GM19324 (cell line): ENCODE results near the gene DNAH2.

Source experiments
- ATAC-seq: cut with Tn5 transposase; IDR thresholded peaks from one replicate; pipeline ENCODE4 v1.9.1; 2021; ENCODE audit warnings: mild to moderate bottlenecking, moderate library complexity; ENCODE audit not compliant: unreplicated experiment, low FRiP score

The DNAH2 gene

GRCh38 chr17:7721612-7722011 lies 4.1 kb downstream of the DNAH2 start:
- no peak for ATAC-seq

- ATAC-seq: no peak
These were observed 10.3 kb downstream of the DNAH2 start for GRCh38 chr17:7727886-7728285.

GRCh38 chr17:7729816-7730215 lies 12.3 kb downstream of the DNAH2 start:
- no peak for ATAC-seq

- no peak for ATAC-seq
These were observed 15.5 kb downstream of the DNAH2 start for GRCh38 chr17:7732981-7733539.

GRCh38 chr17:7737601-7738000 lies 20.1 kb downstream of the DNAH2 start:
- no peak for ATAC-seq

- ATAC-seq: no peak
These were observed 22.2 kb downstream of the DNAH2 start for GRCh38 chr17:7739746-7740145.

- no peak for ATAC-seq
These were observed 23.0 kb downstream of the DNAH2 start for GRCh38 chr17:7740481-7741001.

GRCh38 chr17:7742729-7743128 lies 25.2 kb downstream of the DNAH2 start:
- ATAC-seq: no peak

GRCh38 chr17:7744416-7744815 lies 26.9 kb downstream of the DNAH2 start:
- no peak for ATAC-seq

GRCh38 chr17:7745748-7746470 lies 28.4 kb downstream of the DNAH2 start:
- ATAC-seq: no peak

GRCh38 chr17:7747635-7748071 lies 30.1 kb downstream of the DNAH2 start:
- no peak for ATAC-seq

GRCh38 chr17:7748076-7748775 lies 30.7 kb downstream of the DNAH2 start:
- no peak for ATAC-seq

GRCh38 chr17:7750321-7750821 lies 32.8 kb downstream of the DNAH2 start:
- ATAC-seq: no peak

GRCh38 chr17:7754656-7755055 lies 37.1 kb downstream of the DNAH2 start:
- ATAC-seq: no peak

GRCh38 chr17:7755095-7755890 lies 37.7 kb downstream of the DNAH2 start:
- no peak for ATAC-seq

GRCh38 chr17:7756968-7757367 lies 39.4 kb downstream of the DNAH2 start:
- ATAC-seq: no peak

- ATAC-seq: no peak
These were observed 46.4 kb downstream of the DNAH2 start for GRCh38 chr17:7763919-7764318.

GRCh38 chr17:7767004-7767403 lies 49.5 kb downstream of the DNAH2 start:
- ATAC-seq: no peak

- ATAC-seq: no peak
These were observed 50.0 kb downstream of the DNAH2 start for GRCh38 chr17:7767405-7768021.

GRCh38 chr17:7769854-7770253 lies 52.3 kb downstream of the DNAH2 start:
- ATAC-seq: no peak
